GM10248 (cell line): ENCODE data around the gene CIB4.

ENCODE experiments used
- CTCF ChIA-PET: fragments of 300-600 bp; sonication (Branson Sonifier 250); formaldehyde crosslinking; extraction: SDS; loops from one replicate; lab custom pipeline; 2021; ENCODE audit warnings: antibody characterized with exemption; lab: Yijun Ruan, JAX
- POLR2A ChIA-PET: fragments of 350-650 bp; sonication (Branson Sonifier 250); formaldehyde crosslinking; extraction: SDS; loops from one replicate; lab custom pipeline; 2020; ENCODE audit warnings: antibody characterized with exemption; lab: Yijun Ruan, JAX
- DNase-seq: peaks from one replicate; pipeline ENCODE4 v3.0.0; 2012; ENCODE audit errors: extremely low spot score
- TF ChIP-seq, protein P1 (sequence below): IDR thresholded peaks from 2 replicates; pipeline ENCODE4 v1.5.1; 2012; ENCODE audit warnings: mild to moderate bottlenecking, low read depth; ENCODE audit errors: extremely low read depth, missing control alignments, control extremely low read depth

The CIB4 gene

DNA sequence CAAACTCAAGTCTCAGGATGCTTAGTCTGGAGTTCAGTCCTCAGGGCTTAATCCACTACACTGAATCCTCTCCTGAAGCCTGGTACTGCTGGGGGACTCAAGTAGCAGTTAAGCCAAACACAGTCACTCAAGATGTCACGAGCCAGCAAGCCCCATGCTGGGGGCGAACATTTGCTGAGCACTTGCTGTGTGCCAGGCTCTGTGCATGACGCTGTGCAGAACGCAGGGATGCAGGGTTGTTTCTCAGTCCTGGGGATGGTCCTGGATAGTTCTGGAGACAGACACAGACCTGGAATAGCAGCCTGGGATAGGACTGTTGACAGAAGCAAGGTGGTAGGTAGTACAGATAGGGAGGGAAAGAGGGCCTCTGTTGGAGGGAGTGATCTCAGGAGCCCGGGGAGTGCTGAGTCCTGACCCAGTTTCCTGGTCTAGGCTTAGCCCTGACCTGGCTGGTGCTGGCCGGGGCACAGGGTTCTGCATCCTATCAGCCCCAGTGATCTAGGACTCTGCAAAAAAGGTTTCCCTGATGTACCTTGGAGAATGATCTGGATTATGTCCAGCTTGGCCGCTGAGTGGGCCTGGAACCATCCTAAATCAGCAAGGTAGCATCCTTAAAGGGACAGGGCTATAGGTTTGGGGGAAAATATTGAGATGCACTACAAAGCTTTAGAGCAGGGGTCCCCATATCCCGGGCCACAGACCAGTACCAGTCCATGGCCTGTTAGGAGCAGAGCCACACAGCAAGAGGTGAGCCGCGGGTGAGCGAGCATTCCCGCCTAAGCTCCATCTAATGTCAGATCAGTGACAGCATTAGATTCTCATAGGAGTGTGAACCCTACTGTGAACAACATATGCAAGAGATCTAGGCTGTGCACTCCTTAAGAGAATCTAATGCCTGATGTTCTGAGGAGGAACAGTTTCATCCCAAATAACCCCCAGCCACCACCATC lies 108.6 kb downstream of the CIB4 start:
- no peak for DNase-seq
- ChIA-PET CTCF (interaction anchor here (1.1 kb wide), 1 partner anchor 46 kb away, joined by 3 read pairs; no protein-coding TSS in a partner anchor), POLR2A (no interaction called here)
- TF ChIP-seq, protein P1, sequence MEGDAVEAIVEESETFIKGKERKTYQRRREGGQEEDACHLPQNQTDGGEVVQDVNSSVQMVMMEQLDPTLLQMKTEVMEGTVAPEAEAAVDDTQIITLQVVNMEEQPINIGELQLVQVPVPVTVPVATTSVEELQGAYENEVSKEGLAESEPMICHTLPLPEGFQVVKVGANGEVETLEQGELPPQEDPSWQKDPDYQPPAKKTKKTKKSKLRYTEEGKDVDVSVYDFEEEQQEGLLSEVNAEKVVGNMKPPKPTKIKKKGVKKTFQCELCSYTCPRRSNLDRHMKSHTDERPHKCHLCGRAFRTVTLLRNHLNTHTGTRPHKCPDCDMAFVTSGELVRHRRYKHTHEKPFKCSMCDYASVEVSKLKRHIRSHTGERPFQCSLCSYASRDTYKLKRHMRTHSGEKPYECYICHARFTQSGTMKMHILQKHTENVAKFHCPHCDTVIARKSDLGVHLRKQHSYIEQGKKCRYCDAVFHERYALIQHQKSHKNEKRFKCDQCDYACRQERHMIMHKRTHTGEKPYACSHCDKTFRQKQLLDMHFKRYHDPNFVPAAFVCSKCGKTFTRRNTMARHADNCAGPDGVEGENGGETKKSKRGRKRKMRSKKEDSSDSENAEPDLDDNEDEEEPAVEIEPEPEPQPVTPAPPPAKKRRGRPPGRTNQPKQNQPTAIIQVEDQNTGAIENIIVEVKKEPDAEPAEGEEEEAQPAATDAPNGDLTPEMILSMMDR = no peak
